PC-9 (cell line): ENCODE data around the gene THBD. TPM values are rescaled to one million over a fixed set of nuclear protein-coding genes. Genes with fewer than 3 reads are reported as not detected.

Experiments
- BruUV-seq: library from RNA; stranded (reverse); fragments of 400-500 nt; replicated peaks from 2 replicates; lab custom pipeline; 2021; lab: Mats Ljungman, UMichigan
- CTCF ChIA-PET: fragments of 300-600 bp; sonication (Branson Sonifier 250); formaldehyde crosslinking; loops from one replicate; lab custom pipeline; 2022; ENCODE audit warnings: antibody characterized with exemption; lab: Charles Lee
- POLR2A ChIA-PET: fragments of 300-600 bp; sonication (Branson Sonifier 250); formaldehyde crosslinking; loops from one replicate; lab custom pipeline; 2022; ENCODE audit warnings: antibody characterized with exemption; ENCODE audit not compliant: unreplicated experiment; lab: Charles Lee
- DNase-seq, 2 experiments: peaks; one replicate each; pipeline versions ENCODE4 v3.0.0 to v3.0.0-alpha.2; 2015 to 2022; ENCODE audit warnings: mixed read lengths in 1 of 2
- H2AFZ ChIP-seq: fragments of 200-600 bp; sonication (generic); 2 replicates; pipeline ENCODE4 v1.8.1; 2017; ENCODE audit warnings: antibody characterized with exemption
- H3F3A ChIP-seq: fragments of 200-600 bp; sonication (generic); 2 replicates; pipeline ENCODE4 v1.8.1; 2017; ENCODE audit warnings: antibody characterized with exemption, mild to moderate bottlenecking, low read depth; ENCODE audit not compliant: insufficient read depth
- H3K27ac ChIP-seq: fragments of 200-600 bp; sonication (generic); 2 replicates; pipeline ENCODE4 v1.6.1; 2016; ENCODE audit warnings: mixed run types
- H3K27me3 ChIP-seq: fragments of 200-600 bp; sonication (generic); 2 replicates; pipeline ENCODE4 v1.6.1; 2016; ENCODE audit warnings: low read depth, mixed run types; ENCODE audit not compliant: insufficient read depth
- H3K36me3 ChIP-seq: fragments of 200-600 bp; sonication (generic); 2 replicates; pipeline ENCODE4 v1.6.1; 2016; ENCODE audit warnings: low read depth, mixed run types
- H3K4me1 ChIP-seq: fragments of 200-600 bp; sonication (generic); replicated peaks from 2 replicates; pipeline ENCODE4 v1.6.1; 2016; ENCODE audit warnings: mixed run types; ENCODE audit not compliant: insufficient read depth
- H3K4me2 ChIP-seq: fragments of 200-600 bp; sonication (generic); 2 replicates; pipeline ENCODE4 v1.6.1; 2017; ENCODE audit warnings: mixed run types
- H3K4me3 ChIP-seq: fragments of 200-600 bp; sonication (generic); 2 replicates; pipeline ENCODE4 v1.6.1; 2016; ENCODE audit warnings: mixed run types
- H3K79me2 ChIP-seq: fragments of 200-600 bp; sonication (generic); 2 replicates; pipeline ENCODE4 v1.6.1; 2017; ENCODE audit warnings: low read depth, mixed run types
- H3K9me2 ChIP-seq: fragments of 200-600 bp; sonication (generic); 2 replicates; pipeline ENCODE4 v1.8.1; 2017; ENCODE audit warnings: mild to moderate bottlenecking; ENCODE audit not compliant: insufficient read depth
- H3K9me3 ChIP-seq: fragments of 200-600 bp; sonication (generic); 2 replicates; pipeline ENCODE4 v1.8.1; 2016; ENCODE audit warnings: low read depth; ENCODE audit not compliant: insufficient read depth
- H4K20me1 ChIP-seq: fragments of 200-600 bp; sonication (generic); 2 replicates; pipeline ENCODE4 v1.8.1; 2017; ENCODE audit not compliant: insufficient read depth
- CTCF ChIP-seq: fragments of 200-600 bp; sonication (generic); conservative IDR thresholded peaks from 2 replicates; pipeline ENCODE4 v1.6.1; 2017; ENCODE audit warnings: mixed run types, antibody characterized with exemption, mild to moderate bottlenecking, moderate library complexity
- EZH2 ChIP-seq: fragments of 200-600 bp; sonication (generic); IDR thresholded peaks from 2 replicates; pipeline ENCODE4 v1.8.0; 2017; ENCODE audit warnings: antibody characterized with exemption, low read depth
- intact Hi-C: fragments of 100-400 bp; cut with micrococcal nuclease; formaldehyde crosslinking; loops from one replicate; pipeline ENCODE4 v1.10.0; 2022; ENCODE audit not compliant: unreplicated experiment
- total RNA-seq: library from RNA; stranded (reverse); gene quantifications from 2 replicates; pipeline ENCODE4 v1.2.3, GENCODE V29; 2021

The THBD gene
- total RNA-seq, 1 experiment from 2014 or later, result 1.7 TPM

- no peaks in the 10 kb centered on the region for H3K9me2 ChIP-seq
- H3K27me3 ChIP-seq, result 0 out of 2 replicates have a peak, but pooled peaks cover 4% of the 10 kb centered on the region
- BruUV-seq, result no TSS peak
- H3K9me3 ChIP-seq, result no peaks in the 10 kb centered on the region
- no peaks in the 10 kb centered on the region for H3K79me2 ChIP-seq
- no peak for DNase-seq
- H4K20me1 ChIP-seq, result no peaks in the 10 kb centered on the region
- no peak overlapping the region for H2AFZ ChIP-seq
- CTCF ChIA-PET, result no interaction called here
- no peaks in the 10 kb centered on the region for H3F3A ChIP-seq
- no peak overlapping the region for H3K27ac ChIP-seq
- H3K4me3 ChIP-seq, result no peak overlapping the region
- TF ChIP-seq CTCF (no peak), EZH2 (no peak)
- H3K4me1 ChIP-seq, result peaks cover 15% of the 10 kb centered on the region
- POLR2A ChIA-PET, result no interaction called here
- H3K4me2 ChIP-seq, result no peak overlapping the region
- intact Hi-C loops, result no loop called here
- no peaks in the 10 kb centered on the region for H3K36me3 ChIP-seq
Observed at GRCh38 chr20:23018432-23018831, 31.0 kb downstream of the THBD start.

GRCh38 chr20:23017516-23017915, 32.0 kb downstream of the THBD start:
- no peak for DNase-seq
- Histone ChIP-seq H3K4me3 (no peak overlapping the region), H2AFZ (no peak overlapping the region), H3K9me3 (no peaks in the 10 kb centered on the region), H4K20me1 (no peaks in the 10 kb centered on the region), H3K36me3 (no peaks in the 10 kb centered on the region), H3K4me1 (peaks cover 7% of the 10 kb centered on the region), H3K4me2 (no peak overlapping the region), H3K27me3 (0 out of 2 replicates have a peak, but pooled peaks cover 4% of the 10 kb centered on the region), H3K79me2 (no peaks in the 10 kb centered on the region), H3K9me2 (no peaks in the 10 kb centered on the region), H3F3A (no peaks in the 10 kb centered on the region), H3K27ac (no peak overlapping the region)
- POLR2A ChIA-PET, result no interaction called here
- CTCF ChIA-PET, result no interaction called here
- no TSS peak for BruUV-seq
- TF ChIP-seq CTCF (no peak), EZH2 (no peak)
- intact Hi-C loops, result no loop called here

GRCh38 chr20:23013429-23013828, 36.0 kb downstream of the THBD start:
- peaks cover 7% of the 10 kb centered on the region for H3K4me1 ChIP-seq
- peak in 1 of 2 experiments; percentile 38 for DNase-seq
- no peaks in the 10 kb centered on the region for H3K36me3 ChIP-seq
- H3F3A ChIP-seq, result 0 out of 2 replicates have a peak, but pooled peaks cover under 1% of the 10 kb centered on the region
- BruUV-seq, result no TSS peak
- no peak overlapping the region for H3K27ac ChIP-seq
- no peaks in the 10 kb centered on the region for H3K9me3 ChIP-seq
- H4K20me1 ChIP-seq, result no peaks in the 10 kb centered on the region
- no peaks in the 10 kb centered on the region for H3K27me3 ChIP-seq
- CTCF ChIA-PET, result no interaction called here
- H3K9me2 ChIP-seq, result no peaks in the 10 kb centered on the region
- POLR2A ChIA-PET, result no interaction called here
- H3K4me2 ChIP-seq, result no peak overlapping the region
- no peak overlapping the region for H3K4me3 ChIP-seq
- H2AFZ ChIP-seq, result no peak overlapping the region
- no peak for TF ChIP-seq CTCF
- no peak for TF ChIP-seq EZH2
- no peaks in the 10 kb centered on the region for H3K79me2 ChIP-seq
- intact Hi-C loops, result no loop called here
